Activated CD4-positive, CD25-positive, alpha-beta regulatory T cell (primary cell): Measurements from ENCODE around the gene NKX2-1.
"Not testable (repeated sequence)": the region's sequence is repeated elsewhere in the genome, so short reads cannot be mapped to it uniquely, and the experiment has no call there.

Experiments used
- DNase-seq, 4 experiments: peaks; one replicate each; lab custom pipeline; 2025; lab: John Stamatoyannopoulos, UW

NKX2-1 gene

GRCh38 chr14:36519431-36520321 lies at the start of gene NKX2-1:
Gene NKX2-1, minus strand, starts transcription at chr14:36520232. Its CDS starts 103 bp downstream, at chr14:36520129.
- DNase-seq: no peak

- DNase-seq: peak in 1 of 4 experiments; percentile 6
Observed at GRCh38 chr14:36556811-36557433, 36.9 kb upstream of the NKX2-1 start.

GRCh38 chr14:36555998-36556743 lies 36.1 kb upstream of the NKX2-1 start:
- DNase-seq: no peak

GRCh38 chr14:36553656-36554260 lies 33.7 kb upstream of the NKX2-1 start:
- no peak for DNase-seq

- no peak for DNase-seq
Observed at GRCh38 chr14:36550899-36551298, 30.9 kb upstream of the NKX2-1 start.

GRCh38 chr14:36544280-36544679 lies 24.2 kb upstream of the NKX2-1 start:
- DNase-seq: not testable (repeated sequence)

GRCh38 chr14:36538051-36538450 lies 18.0 kb upstream of the NKX2-1 start:
- no peak for DNase-seq

- DNase-seq: no peak
Observed at GRCh38 chr14:36529062-36529461, 9.0 kb upstream of the NKX2-1 start.

GRCh38 chr14:36525746-36526099 lies 5.7 kb upstream of the NKX2-1 start:
- DNase-seq: no peak

- DNase-seq: no peak
Observed at GRCh38 chr14:36524874-36525745, 5.1 kb upstream of the NKX2-1 start.

- no peak for DNase-seq
Observed at GRCh38 chr14:36524220-36524837, 4.3 kb upstream of the NKX2-1 start.

- DNase-seq: no peak
Observed at GRCh38 chr14:36522972-36523715, 3.1 kb upstream of the NKX2-1 start.

- DNase-seq: no peak
Observed at GRCh38 chr14:36522347-36522971, 2.4 kb upstream of the NKX2-1 start.

- DNase-seq: no peak
Observed at GRCh38 chr14:36521598-36522345, 1.7 kb upstream of the NKX2-1 start.

- DNase-seq: no peak
Observed at GRCh38 chr14:36520601-36521525, 831 bp upstream of the NKX2-1 start.

- DNase-seq: no peak
Observed at GRCh38 chr14:36518586-36519430, 1.2 kb downstream of the NKX2-1 start.
